SJCRH30 (cell line): Measurements from ENCODE around the gene TST. TPM values are rescaled to one million over a fixed set of nuclear protein-coding genes. Genes with fewer than 3 reads are reported as not detected.

Source experiments
- DNase-seq, 2 experiments: peaks; one replicate each; pipeline ENCODE4 v3.0.0-alpha.2; 2015 to 2020
- H3K27ac ChIP-seq: fragments of 250-450 bp; sonication (Bioruptor Pico); 2 replicates; pipeline ENCODE4 v1.5.1; 2020; ENCODE audit warnings: mild to moderate bottlenecking, moderate library complexity
- H3K27me3 ChIP-seq: fragments of 250-450 bp; sonication (Bioruptor Pico); 2 replicates; pipeline ENCODE4 v1.5.1; 2020; ENCODE audit warnings: mild to moderate bottlenecking, moderate library complexity
- H3K36me3 ChIP-seq: fragments of 250-450 bp; sonication (Bioruptor Pico); 2 replicates; pipeline ENCODE4 v1.5.1; 2020; ENCODE audit warnings: mild to moderate bottlenecking, moderate library complexity
- H3K4me1 ChIP-seq: fragments of 250-450 bp; sonication (Bioruptor Pico); 2 replicates; pipeline ENCODE4 v1.5.1; 2020; ENCODE audit warnings: mild to moderate bottlenecking, moderate library complexity
- H3K4me3 ChIP-seq: fragments of 250-450 bp; sonication (Bioruptor Pico); 2 replicates; pipeline ENCODE4 v1.5.1; 2020; ENCODE audit warnings: mild to moderate bottlenecking, moderate library complexity
- H3K9me3 ChIP-seq: fragments of 250-450 bp; sonication (Bioruptor Pico); replicated peaks from 2 replicates; pipeline ENCODE4 v1.5.1; 2020; ENCODE audit warnings: mild to moderate bottlenecking, moderate library complexity
- total RNA-seq: library from RNA; depleted of rRNA; stranded (reverse); fragments of >200 nt; shearing (Covaris generic); gene quantifications from 2 replicates; pipeline ENCODE4 v1.2.3, GENCODE V29; 2014

TST gene
- total RNA-seq, 1 experiment from 2014 or later, result 5.4 TPM

GRCh38 chr22:37047006-37047405 lies 27.8 kb upstream of the TST start:
- Histone ChIP-seq H3K9me3 (no peaks in the 10 kb centered on the region), H3K4me3 (no peak overlapping the region), H3K4me1 (no peaks in the 10 kb centered on the region), H3K36me3 (no peaks in the 10 kb centered on the region), H3K27ac (no peak overlapping the region), H3K27me3 (no peaks in the 10 kb centered on the region; the same call in 1 of the 2 replicates)
- no peak for DNase-seq

- H3K4me3 ChIP-seq, result no peak overlapping the region
- no peaks in the 10 kb centered on the region; the same call in 1 of the 2 replicates for H3K27me3 ChIP-seq
- H3K27ac ChIP-seq, result no peak overlapping the region
- H3K9me3 ChIP-seq, result no peaks in the 10 kb centered on the region
- H3K4me1 ChIP-seq, result no peaks in the 10 kb centered on the region
- DNase-seq, result no peak
- no peaks in the 10 kb centered on the region for H3K36me3 ChIP-seq
These were observed 27.3 kb upstream of the TST start for GRCh38 chr22:37046589-37046988.

- H3K4me1 ChIP-seq, result no peaks in the 10 kb centered on the region
- H3K4me3 ChIP-seq, result no peak overlapping the region
- no peak overlapping the region for H3K27ac ChIP-seq
- DNase-seq, result no peak
- no peaks in the 10 kb centered on the region for H3K36me3 ChIP-seq
- H3K9me3 ChIP-seq, result no peaks in the 10 kb centered on the region
- H3K27me3 ChIP-seq, result no peaks in the 10 kb centered on the region; the same call in 1 of the 2 replicates
These were observed 26.7 kb upstream of the TST start for GRCh38 chr22:37045958-37046357.

- Histone ChIP-seq H3K27me3 (no peaks in the 10 kb centered on the region; the same call in 1 of the 2 replicates), H3K4me1 (no peaks in the 10 kb centered on the region), H3K9me3 (no peaks in the 10 kb centered on the region), H3K4me3 (no peak overlapping the region), H3K36me3 (no peaks in the 10 kb centered on the region), H3K27ac (no peak overlapping the region)
- DNase-seq, result no peak
These were observed 25.7 kb upstream of the TST start for GRCh38 chr22:37044634-37045625.

- H3K36me3 ChIP-seq, result no peaks in the 10 kb centered on the region
- H3K4me3 ChIP-seq, result no peak overlapping the region
- no peaks in the 10 kb centered on the region for H3K9me3 ChIP-seq
- no peaks in the 10 kb centered on the region for H3K27me3 ChIP-seq
- DNase-seq, result peak; percentile 49 to 55
- H3K27ac ChIP-seq, result no peak overlapping the region
- no peaks in the 10 kb centered on the region for H3K4me1 ChIP-seq
These were observed 24.7 kb upstream of the TST start for GRCh38 chr22:37043828-37044538.

GRCh38 chr22:37043209-37043827 lies 24.1 kb upstream of the TST start:
- H3K4me1 ChIP-seq, result no peaks in the 10 kb centered on the region
- H3K9me3 ChIP-seq, result no peaks in the 10 kb centered on the region
- no peaks in the 10 kb centered on the region for H3K27me3 ChIP-seq
- H3K27ac ChIP-seq, result no peak overlapping the region
- no peak for DNase-seq
- H3K4me3 ChIP-seq, result no peak overlapping the region
- H3K36me3 ChIP-seq, result no peaks in the 10 kb centered on the region

- Histone ChIP-seq H3K4me1 (no peaks in the 10 kb centered on the region), H3K27ac (no peak overlapping the region), H3K9me3 (no peaks in the 10 kb centered on the region), H3K4me3 (no peak overlapping the region), H3K36me3 (no peaks in the 10 kb centered on the region), H3K27me3 (no peaks in the 10 kb centered on the region; the same call in 1 of the 2 replicates)
- no peak for DNase-seq
These were observed 20.2 kb upstream of the TST start for GRCh38 chr22:37039466-37039865.

- Histone ChIP-seq H3K4me3 (no peak overlapping the region), H3K27me3 (no peaks in the 10 kb centered on the region; the same call in 1 of the 2 replicates), H3K36me3 (no peaks in the 10 kb centered on the region), H3K27ac (no peak overlapping the region), H3K4me1 (no peaks in the 10 kb centered on the region), H3K9me3 (no peaks in the 10 kb centered on the region)
- peak; percentile 17 to 31 for DNase-seq
These were observed 18.4 kb upstream of the TST start for GRCh38 chr22:37037669-37038068.

- no peak overlapping the region for H3K27ac ChIP-seq
- H3K4me1 ChIP-seq, result no peaks in the 10 kb centered on the region
- no peaks in the 10 kb centered on the region; the same call in 1 of the 2 replicates for H3K27me3 ChIP-seq
- DNase-seq, result no peak
- no peak overlapping the region for H3K4me3 ChIP-seq
- no peaks in the 10 kb centered on the region for H3K9me3 ChIP-seq
- no peaks in the 10 kb centered on the region for H3K36me3 ChIP-seq
These were observed 17.6 kb upstream of the TST start for GRCh38 chr22:37036655-37037377.

- H3K27me3 ChIP-seq, result no peaks in the 10 kb centered on the region; the same call in 1 of the 2 replicates
- H3K4me1 ChIP-seq, result no peaks in the 10 kb centered on the region
- no peaks in the 10 kb centered on the region for H3K36me3 ChIP-seq
- no peak overlapping the region for H3K4me3 ChIP-seq
- no peak overlapping the region for H3K27ac ChIP-seq
- no peak for DNase-seq
- no peaks in the 10 kb centered on the region for H3K9me3 ChIP-seq
These were observed 14.6 kb upstream of the TST start for GRCh38 chr22:37033605-37034430.

- no peak for DNase-seq
- H3K27ac ChIP-seq, result no peak overlapping the region
- no peaks in the 10 kb centered on the region for H3K4me1 ChIP-seq
- H3K36me3 ChIP-seq, result no peaks in the 10 kb centered on the region
- H3K4me3 ChIP-seq, result no peak overlapping the region
- no peaks in the 10 kb centered on the region; the same call in 1 of the 2 replicates for H3K27me3 ChIP-seq
- H3K9me3 ChIP-seq, result no peaks in the 10 kb centered on the region
These were observed 13.6 kb upstream of the TST start for GRCh38 chr22:37032535-37033460.

- DNase-seq, result no peak
- H3K9me3 ChIP-seq, result no peaks in the 10 kb centered on the region
These were observed 12.9 kb upstream of the TST start for GRCh38 chr22:37032134-37032534.

More at GRCh38 chr22:37032134-37032534, 12.9 kb upstream of the TST start:
- Histone ChIP-seq H3K4me3 (no peak overlapping the region), H3K36me3 (no peaks in the 10 kb centered on the region), H3K27ac (no peak overlapping the region), H3K4me1 (no peaks in the 10 kb centered on the region), H3K27me3 (no peaks in the 10 kb centered on the region; the same call in 1 of the 2 replicates)
